Middle frontal gyrus (tissue), 1 donor: ENCODE measurements around the gene SPDEF.

ENCODE experiments used
- DNase-seq: peaks from one replicate; pipeline ENCODE4 v3.0.0-alpha.2; 2015; ENCODE audit warnings: low spot score; ENCODE audit errors: extremely low spot score

The SPDEF gene

DNA sequence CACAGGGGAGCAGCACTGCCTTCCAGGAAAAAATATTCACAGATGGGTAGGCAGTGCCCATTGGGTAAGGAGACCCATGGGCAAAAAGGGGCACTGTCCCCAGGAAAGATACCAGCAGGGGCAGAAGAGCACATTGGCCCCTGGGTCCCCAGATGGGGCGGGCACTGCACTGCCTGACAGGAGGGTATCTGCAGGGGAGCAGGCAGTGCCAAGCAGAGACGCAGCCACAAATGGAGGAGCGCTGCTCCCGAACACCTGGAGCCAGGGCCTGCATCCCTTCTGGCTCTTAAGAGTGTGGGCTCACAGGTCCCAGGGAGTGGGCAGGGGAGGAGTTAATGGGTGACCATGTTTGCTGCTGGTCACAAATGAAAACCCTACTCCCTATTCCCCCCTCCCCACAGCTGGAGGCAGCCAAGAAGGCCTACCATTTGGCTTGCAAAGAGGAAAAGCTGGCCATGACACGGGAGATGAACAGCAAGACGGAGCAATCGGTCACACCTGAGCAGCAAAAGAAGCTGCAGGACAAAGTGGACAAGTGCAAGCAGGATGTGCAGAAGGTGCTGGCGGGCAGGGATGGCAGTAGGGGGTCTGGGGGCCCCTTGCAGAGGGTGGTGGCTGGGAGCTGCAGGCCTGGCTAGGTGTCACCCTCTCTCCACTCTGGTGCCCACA lies 27.0 kb downstream of the SPDEF start:
- no peak for DNase-seq

DNA sequence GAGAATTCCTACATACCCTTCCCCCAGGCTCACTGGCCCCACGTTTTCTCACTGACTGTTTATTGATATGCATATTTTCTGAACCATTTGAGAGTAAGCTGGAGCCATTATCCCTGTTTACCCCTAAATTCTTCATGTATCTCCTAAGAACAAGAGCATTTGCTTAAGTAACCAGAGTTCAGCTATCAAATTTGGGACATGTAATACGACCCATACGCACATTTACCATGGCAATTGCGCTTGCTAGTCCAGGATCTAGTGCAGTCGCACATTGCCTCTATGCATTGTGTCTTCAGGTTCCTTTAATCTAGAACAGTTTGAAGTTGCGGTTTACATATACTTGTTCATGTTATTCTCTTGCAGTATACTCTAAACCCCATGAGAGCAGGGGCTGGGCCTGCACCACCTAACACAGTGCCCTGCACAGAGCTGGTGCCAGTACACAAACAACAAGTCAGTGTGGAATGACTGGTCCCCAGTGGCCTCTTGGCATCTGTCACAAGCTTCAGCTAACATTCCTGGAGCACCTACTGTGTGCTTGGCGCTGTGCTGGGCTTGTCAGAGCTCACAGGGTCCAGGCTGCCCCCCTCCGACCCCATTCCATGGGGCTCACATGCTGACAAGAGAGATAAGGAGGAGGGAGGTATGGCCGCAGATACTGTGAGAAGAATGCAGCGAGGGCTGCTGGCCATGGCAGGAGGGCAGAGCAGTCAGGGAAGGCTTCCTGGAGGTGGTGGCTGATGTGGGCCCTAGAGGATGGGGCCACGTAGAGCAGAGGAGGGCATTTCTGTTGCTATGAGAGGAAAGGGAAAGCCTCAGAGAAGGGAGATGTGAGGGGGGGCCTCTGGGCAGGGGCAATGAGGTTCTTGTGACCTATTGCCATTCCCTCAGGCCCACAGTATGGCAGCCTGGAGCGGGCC lies 28.1 kb downstream of the SPDEF start:
- DNase-seq = no peak

GRCh38 chr6:34526992-34527728 lies 29.0 kb downstream of the SPDEF start:
- peak; percentile 65 for DNase-seq

DNA sequence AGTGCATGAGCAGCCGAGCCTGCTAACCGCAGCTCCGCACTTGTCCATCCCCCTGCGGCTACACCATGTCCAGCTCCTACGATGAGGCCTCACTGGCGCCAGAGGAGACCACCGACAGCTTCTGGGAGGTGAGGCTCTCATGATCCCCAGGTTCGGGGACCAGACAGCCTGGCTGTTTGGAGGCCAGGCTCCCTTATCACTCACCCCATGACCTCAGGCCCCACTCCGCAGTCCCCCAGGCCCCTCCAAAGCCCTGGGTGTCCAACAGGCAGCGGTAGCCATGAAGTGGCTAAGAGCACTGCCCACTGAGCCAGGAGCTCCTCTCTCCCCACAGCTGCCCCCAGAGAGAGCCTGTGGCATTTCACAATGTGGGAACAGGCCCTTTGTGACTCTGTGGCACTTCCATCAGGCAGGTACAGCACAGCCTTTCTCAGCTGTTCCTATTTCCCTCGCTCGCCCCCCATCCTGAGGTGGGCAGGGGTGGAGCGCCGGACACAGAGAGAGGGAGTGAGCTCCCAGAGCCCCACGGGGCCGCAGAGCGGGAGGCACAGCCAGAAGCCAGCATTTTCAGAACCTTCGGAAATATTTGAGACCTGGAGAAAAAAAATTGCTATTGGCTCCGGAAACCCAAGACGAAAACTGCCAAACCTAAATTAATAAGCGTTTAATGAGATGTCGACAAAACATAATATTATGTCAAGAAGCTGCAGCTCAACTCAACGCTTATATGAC lies 29.7 kb downstream of the SPDEF start:
- no peak for DNase-seq

DNA sequence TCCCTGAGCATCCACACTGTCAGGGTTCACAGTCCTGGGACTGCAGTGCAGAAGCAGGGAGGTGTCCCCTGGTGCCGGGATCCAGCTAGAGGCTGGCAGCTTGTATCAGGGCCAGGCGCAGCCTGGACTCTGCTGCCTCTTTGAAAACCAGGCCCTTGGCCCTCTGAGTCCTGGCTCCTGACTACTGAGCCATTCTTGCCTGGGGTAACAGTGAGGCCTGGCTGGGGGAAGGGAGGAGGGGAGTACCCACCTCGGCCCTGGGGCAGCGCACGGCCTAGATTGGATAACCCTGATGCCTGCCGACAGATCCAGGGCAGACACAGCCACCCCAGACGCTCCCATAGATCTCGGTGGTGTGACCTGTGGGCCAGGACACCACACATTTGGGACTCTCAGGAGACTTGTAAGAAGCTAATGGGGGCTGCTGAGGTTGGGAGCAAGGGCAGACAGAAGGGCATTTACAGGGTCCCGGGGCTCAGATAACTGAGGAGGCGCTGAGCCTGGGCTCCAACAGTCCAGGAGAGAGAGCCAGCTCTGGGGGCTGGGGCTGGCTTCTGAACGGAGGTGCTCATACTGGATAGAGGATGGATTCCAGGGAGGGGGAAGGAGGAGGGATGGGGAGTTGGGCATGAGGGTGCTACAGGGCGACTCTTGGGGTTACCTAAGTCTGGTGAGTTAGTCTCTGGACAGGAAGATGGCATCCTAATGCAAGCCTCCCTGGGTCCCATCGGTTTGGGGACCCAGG lies 30.5 kb downstream of the SPDEF start:
- no peak for DNase-seq

DNA sequence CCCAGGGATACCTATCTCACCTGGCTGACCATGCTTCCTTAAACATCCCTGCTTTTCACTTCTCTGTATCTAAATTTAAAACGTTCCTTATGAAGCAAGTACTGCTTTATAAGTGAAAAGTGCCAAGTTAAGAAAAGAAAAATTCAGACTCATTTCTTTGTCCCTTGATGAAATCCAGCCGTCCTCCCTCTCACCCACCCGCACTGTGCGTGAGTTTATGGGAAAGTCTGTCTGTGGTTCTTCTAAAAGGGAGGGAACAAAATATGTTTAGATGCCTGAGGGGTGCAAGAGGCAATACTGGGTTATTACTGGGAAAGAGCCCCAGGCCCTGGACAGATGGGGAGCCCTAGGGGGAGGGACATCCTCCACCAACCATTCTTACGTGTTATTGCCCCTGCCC lies 31.2 kb downstream of the SPDEF start:
- no peak for DNase-seq

GRCh38 chr6:34524499-34524898 lies 31.6 kb downstream of the SPDEF start:
- no peak for DNase-seq

DNA sequence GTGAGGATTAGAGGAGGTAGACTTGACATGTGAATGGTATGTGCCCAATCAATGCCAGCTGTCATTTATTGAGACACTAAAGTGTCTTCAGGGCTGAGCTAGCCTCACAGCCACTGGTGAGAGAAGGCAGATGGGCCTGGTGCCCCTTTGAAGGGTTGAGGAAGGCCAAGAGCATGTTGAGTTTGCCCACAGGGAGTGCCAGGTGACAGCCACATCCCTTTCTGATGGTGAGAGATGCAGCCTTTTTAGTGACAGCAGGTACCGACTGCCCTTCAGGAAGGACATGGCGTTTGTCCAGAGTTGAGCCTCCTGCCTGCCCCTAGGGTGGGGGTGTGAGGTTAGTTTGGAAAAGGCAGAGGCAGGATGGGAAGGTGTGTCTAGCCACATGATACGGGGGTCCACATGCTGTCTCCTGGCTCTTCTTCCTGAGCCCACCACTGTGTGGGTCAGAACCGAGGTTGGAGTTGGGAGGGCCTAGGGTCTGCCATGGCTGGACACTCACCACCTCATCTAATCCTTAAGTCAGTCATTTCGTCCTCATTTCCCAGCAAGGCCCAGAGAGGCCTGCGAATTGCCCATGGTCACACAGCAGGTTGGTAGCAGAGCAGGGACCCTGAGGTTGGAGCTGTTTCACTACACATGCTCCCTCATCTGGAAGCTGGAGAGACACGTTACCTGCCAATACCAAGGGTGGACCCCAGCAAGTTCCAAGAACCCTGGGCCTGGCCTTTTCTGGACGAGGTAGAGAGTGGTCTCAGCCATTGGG lies 32.5 kb downstream of the SPDEF start:
- no peak for DNase-seq

DNA sequence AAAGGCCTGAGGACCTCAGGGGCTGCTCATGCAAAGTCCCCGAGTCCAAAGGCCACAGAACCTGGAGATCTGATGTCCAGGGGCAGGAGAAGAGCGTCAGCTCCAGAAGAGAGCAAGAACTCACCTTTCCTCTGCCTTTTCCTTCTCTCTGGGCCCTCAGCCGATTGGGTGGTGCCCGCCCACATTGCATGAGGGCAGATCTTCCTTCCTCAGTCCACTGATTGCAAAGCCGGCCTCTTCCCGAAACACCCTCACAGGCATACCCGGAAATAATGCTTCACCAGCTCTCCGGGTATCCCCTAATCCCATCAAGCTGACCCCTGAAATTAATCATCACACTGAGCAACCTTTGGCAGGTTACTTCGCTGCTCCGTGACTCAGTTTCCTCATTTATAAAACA lies 33.4 kb downstream of the SPDEF start:
- no peak for DNase-seq

DNA sequence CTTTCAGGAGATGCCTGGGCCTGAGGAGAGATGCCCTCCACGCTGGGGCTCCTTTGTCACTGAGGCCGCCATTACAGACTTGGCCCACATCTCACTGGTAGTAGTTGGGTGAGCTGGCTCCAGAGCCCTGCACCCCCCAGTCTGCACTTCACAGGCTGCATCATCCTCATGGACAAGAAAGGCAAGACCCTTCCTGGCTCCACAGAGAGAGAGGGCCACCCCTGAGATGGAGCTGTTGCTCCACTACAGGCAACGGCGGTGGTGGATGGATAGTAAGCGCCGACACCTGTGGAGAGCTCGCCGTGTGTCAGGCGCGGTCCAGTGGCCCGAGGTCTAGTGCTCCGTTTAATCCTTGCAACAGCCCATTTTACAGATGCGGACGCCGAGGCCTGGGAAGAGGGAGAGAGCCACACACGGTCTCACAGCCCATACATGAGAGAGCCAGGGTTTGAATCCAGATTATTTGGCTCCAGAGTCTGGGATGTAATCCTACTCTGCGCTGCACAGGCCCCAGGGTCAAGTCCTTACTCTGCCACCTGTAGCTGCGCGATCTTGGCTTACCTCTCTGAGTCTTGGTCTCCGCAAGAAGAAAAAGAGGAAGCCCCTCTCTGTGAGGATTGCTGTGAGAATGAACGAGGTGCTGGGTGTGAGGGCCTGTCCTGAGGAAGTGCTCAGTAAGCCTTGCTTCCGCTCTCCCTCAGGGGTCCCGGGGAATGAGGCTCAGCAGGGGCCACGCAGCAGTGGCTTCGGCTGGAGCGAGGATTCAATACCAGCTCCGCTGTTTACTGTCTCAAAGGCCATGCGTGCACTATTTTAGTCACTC lies 34.5 kb downstream of the SPDEF start:
- no peak for DNase-seq

- DNase-seq = no peak
These were observed 35.3 kb downstream of the SPDEF start for GRCh38 chr6:34520645-34521462.

DNA sequence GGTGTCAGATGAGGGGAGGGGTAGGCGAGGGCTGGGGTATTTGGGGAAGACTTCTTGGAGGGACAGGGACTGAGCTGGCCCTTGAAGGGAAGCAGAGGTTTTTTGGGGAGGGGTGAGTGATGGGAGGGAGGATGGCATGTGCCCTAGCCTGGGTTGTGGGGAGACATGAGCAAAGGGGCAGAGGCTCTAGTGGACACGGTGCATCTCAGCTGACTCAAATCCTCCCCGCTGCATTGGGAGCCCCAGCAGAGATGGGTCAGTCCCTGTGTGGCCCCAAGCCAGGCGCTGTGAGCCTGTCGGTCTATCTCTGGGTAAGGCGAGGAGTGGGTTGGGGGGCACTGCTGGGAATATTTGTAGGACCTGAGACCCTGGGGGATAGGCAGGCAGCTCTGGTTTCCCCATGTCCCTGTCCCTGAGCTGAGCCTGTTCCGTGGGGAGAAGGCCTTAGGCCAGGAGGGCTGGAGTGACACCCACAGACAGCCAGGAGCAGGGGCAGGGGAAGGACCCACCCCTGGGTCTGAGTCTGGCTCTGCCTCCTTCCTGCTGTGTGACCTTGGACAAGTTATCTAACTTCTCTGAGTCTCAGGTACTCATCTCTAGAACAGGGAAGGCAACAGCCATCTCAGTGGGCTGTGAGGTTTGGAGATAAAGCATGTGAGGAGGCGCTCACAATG lies 36.0 kb downstream of the SPDEF start:
- DNase-seq = no peak

DNA sequence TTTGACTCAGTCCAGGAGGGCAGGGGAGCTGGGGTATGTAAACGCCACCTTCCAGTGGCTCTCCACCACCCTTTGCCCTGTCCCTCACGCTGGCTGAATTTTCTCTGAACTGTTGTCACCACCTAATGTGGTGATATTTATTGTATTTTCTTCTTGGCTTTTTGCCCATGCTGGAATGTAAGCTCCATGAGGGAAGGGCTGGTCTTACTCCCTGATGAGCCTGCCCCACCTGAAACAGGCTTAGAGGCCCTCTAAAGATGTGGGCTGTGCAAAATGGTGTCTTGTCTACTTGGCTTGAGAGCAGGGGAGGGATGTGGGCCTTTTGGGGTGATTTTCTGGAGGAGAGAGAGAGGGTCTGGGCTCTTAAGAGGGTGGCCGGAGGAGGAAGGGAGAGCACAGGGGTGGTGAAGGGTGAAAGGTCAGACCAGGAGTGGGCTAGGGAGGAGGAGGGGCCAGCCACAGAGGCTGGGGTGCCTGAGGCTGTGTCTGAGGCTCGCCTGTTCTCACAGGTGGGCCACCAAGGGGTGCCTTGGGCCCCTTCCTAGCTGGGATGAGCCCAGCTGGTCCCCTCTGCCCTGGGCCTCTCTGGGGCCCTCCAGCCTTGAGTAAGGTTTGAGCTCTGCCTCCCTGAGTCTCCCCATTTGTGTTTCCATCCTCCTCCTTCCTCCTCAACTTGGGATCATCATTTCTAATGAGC lies 37.3 kb downstream of the SPDEF start:
- DNase-seq = no peak

DNA sequence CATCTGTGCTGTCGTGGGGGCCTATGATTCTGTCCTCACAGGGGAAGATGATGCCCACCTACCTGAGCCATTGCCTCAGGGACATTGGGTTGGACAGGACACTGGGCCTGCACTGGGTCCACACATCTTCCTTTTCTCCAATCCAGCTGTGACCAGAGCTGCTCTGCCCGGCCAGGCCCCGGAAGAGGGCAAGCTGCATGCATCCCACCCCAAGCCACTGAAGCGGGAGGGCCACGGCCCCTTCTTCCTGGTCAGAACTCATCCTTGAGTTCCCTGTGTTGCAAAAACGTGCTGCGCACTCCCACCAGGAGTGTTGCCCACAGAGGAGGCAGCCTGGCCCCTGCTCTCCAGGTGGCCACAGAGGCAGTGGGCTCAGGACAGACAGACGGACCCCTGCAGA lies 38.2 kb downstream of the SPDEF start:
- DNase-seq = no peak

DNA sequence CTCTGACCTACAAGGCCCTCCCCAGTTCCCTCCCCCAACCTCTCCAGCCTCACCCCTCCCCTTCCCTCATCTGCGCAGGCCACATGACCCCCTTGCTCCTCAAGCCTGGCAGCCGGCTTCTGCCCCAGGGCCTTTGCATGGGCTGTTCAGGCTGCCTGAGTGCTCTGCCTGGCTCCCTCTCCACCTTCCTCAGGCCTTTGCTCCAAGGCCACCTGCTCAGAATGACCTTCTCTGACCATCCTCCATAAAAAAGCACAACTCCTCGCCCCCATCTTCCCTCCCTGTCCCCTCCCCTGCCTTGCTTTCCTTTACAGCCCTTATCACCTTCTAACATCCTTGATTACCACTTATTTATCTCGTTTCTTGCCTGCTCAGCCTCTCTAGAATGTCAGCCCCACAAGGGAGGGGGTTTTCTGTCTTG lies 38.7 kb downstream of the SPDEF start:
- DNase-seq = no peak

- no peak for DNase-seq
These were observed 39.5 kb downstream of the SPDEF start for GRCh38 chr6:34516391-34517324.
